ENCODE results near the gene KRT27. TPM values are rescaled to one million over a fixed set of nuclear protein-coding genes. Genes with fewer than 3 reads are reported as not detected.

Gene KRT27
- polyA plus RNA-seq, 1 donor, result not detected

DNA sequence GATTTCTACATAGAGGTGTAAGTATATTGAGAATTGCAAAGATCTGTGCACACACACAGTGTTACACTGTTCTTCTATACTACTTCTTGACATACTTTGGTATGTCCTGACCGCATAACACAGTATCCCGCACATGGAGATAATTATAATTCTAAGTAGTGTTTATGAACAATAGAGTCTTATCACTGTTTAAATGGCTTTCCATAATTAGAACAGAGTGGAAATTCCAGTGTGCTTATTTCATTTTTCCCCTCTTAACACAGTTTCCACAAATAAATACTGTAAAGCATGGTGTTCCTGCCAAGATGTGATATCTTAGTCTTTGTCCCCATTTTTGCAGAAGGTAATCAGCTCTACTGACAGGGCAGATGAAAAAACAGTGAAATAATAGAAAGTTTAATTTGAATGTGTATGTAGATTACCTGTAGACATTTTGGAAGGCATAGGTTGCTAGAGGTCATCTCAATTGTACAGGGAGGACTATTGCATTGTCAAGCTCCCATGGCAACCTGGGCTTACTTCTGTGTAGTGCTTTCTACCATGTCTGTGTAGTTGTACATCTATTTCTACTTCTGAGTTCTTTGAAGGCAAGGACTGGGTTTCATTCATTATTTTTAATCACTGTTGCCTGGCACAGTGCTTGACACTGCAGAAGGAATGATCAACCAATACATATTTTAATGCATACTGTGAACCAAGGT, 27.5 kb upstream of the KRT27 start:
- no peak for DNase-seq

DNA sequence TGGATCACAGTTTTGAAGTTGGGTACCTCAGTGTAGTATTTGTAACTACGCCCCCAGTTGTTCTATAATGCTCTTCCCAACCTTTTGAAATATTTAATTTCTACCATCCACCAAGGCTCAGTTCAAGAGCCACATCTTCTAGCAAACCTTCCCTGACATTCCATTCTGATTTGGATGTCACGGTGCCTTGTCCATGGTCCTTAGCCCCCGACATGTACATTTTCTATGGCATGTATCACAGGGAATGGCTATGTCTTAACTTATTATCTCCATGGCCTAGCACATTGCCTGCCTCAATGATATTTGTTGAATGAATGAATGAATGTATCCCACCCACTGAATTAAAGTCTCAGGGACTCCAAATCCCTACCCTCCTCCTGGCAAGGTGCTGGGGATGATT, 23.8 kb upstream of the KRT27 start:
- no peak for DNase-seq

DNA sequence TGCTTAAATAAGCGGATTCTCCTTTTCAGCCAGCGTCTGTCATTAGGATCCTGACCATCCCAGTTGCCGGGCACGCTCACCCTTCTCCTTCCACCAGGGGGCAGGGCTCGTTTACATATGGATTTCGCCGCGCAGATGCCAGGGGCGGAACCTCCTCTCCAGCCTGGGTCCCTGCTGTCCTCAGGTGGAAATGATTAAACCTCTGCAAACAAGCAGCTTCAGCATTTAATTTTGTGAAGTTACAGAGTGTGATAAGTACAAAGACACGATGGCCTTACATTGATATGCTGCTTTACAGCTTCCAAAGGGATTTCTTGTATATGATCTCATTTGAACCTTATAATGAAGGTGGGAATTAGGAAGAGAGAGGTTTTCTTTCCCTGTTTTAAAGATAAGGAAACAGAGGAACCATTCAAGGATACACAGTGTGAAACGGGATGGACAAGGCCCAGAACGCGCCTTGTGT, 21.3 kb upstream of the KRT27 start:
- DNase-seq, result peak; percentile 68

DNA sequence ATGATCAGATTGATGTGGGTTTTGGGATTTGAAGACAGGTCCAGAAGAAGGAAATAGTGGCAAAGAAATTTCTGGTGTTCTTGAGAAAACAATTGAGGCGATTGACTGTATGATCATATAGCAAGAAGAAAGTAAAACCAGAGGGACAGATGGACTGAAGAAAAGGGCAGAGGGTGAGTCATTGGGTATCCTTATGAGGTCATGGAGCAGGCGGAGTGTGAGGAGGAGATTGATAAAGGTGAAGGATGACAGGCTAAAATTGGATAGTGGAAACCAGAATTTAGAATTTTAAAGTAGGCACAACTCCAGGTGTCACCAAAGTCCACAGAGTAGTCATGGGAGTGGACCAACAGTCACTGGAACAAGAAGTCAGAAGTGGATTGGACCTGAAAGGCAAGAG, 18.8 kb upstream of the KRT27 start:
- DNase-seq, result no peak

DNA sequence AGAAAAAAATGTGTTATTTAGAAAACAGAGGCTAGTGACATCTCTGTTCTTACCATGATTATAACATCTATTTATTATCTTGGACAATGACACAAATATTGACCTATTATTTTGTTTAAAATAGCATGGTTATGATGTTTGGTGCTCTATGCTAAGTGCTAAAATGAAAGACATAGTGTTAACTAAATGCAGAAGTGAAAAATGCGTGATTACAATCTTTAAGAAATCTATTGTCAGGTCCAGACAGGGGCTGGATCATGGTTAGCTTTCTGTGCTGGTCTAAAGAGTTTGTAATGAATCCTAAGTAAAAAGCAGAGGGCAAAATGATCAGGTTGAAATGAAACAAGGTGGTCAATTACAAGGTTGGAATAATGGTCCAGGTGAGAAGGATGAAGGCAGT, 18.0 kb upstream of the KRT27 start:
- no peak for DNase-seq

DNA sequence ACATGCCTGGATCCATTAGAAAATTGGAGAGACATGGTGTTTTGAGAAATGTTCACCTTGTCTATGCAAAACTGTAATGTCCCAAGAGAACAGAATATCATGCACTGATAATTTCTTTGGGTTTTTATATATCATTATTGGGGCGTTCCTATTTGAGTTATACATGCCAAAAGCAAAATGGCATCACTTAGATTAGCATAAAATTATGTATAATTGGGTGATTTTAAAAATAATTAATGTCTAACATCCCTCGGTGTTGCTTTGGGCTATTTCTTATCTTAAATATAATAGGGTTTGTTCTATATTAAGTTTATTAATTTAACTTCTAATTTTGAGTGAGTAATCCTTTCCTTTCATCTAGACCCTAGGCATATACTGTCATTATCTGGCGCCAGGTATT, 17.5 kb upstream of the KRT27 start, which contains the start of gene KRT28:
Gene KRT28 (minus strand): TSS at position 101 of the 400 bp plus-strand sequence. CDS start 66 bp downstream, at position 35.
- DNase-seq, result no peak

DNA sequence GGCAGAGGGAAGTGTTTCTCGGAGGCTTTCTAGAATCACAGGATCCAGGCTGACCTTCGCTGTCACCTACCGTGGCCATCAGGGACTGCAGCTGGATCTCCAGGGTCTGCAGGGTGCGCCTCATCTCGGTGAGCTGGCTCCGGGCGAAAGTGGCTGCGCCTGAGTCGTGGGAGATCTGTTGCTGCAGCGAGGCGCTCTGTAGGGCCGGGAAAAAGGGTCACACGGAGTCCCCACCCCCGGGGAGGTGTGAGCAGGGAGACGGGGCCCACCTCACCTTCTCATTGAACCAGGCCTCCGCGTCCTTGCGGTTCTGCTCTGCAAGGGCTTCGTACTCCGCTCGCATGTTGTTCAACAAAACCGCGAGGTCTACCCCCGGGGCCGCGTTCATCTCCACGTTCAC, 14.5 kb upstream of the KRT27 start:
- DNase-seq, result no peak

DNA sequence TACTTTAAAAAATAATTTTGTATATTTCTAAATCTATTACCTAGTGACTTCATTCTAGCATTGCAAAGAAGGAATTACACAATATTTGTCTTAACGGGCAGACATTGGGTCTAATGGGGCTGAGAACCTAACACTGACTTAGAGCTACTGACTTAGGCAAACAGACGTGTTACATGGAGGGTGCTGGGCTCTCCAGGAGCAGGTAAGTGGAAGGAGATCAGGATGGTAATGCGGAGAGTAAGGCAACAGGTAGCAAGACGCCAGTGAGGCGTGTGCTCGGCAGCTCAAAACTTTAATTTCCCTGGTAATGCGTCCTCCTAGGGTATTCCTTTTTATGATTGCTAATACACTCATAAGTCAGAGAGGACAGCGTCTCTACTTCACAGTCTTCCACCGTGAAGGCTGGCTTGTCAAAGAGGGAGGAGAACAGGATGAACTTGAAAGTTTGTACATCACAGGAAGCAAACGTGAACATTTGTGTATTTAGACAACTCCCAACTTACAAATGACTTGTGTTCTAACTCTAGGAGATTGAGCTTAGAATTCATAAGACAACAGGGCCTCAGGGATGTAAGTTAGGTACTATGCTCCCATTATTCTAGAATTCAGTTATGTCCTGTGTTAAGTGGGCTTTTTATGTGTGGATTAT, 12.8 kb upstream of the KRT27 start:
- no peak for DNase-seq

DNA sequence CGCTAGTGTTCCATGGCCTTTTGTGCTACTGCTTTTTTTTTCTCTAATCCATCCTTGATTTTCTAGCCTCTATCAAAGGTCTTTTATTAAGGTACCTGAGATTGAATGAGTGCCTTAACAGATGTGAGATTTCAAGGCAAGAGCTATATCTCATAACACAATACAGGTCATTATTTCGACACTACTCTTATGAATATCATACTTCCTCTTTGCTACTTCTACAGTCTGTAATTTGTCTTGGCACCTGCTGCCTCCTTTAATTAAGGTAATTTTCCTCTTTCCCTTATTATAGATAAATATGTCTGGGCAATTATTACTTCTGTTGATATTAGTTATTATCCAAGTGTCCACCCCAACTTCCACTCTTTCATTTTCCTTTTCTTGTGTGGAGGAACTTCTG, 12.1 kb upstream of the KRT27 start:
- no peak for DNase-seq

DNA sequence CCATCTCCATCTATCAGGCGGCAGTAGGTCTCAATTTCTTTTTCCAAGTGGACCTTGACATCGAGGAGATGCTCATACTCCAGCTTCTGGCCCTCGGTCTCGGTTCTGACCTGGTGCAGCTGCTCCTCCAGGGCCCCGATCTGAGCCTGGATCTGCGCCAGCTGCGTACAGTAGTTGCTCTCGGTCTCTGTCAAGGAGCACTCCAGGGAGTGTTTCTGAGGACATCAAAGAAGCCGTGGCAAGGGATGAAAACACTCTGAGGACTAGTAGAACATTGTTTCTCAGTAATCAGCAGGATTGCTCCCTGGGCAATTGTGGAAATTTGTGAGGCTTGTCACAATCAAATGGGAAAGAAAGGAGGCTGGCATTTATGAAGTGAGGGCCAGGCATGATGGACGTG, 11.5 kb upstream of the KRT27 start:
- no peak for DNase-seq

DNA sequence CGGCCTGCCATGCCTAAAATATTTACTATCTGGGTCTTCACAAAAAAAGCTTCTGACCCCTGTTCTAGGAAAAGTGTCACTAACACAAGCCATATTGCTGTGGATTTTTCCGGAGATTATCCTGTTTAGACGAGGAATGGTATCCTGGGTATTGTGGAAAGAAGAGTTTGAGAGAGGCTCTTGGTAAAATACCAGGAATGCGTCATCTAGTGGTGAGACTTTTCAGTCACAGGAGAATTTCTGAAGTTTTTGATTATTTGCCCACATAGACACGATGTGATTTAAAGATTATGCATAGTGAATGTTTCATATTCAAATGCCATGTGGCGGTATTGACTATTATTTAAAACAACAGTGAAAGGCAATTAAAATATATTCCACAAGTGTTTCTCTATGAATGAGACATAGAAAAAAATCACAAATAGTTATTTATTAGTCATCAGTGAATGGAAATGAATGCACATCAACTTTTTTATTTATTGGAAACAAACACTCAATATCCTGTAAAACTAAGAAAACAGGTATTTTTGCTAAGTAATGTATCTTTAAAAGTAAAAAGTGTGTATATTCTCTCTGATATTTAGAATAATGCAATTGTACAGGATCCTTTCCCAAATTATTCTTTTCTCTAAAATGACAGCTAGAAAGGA, 9.6 kb upstream of the KRT27 start:
- DNase-seq, result peak; percentile 44

DNA sequence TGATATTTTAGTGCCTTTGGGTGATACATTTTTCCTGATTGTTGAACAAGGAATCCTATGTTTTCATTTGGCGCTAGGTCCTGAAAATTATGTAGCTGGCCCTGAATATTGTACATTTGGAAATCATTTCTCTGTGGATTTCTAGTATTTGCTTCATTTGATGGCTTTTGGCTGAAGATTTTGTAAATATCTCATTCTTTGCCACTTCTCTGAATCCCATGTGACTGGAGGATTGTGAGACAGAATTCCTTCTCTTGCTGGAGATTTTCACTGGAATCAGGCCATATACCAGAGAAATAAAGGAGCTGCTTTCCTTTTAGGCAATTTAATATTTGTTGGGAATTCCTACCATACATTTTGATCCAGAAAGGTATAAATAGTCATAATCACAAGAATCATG, 8.8 kb upstream of the KRT27 start:
- DNase-seq, result no peak

DNA sequence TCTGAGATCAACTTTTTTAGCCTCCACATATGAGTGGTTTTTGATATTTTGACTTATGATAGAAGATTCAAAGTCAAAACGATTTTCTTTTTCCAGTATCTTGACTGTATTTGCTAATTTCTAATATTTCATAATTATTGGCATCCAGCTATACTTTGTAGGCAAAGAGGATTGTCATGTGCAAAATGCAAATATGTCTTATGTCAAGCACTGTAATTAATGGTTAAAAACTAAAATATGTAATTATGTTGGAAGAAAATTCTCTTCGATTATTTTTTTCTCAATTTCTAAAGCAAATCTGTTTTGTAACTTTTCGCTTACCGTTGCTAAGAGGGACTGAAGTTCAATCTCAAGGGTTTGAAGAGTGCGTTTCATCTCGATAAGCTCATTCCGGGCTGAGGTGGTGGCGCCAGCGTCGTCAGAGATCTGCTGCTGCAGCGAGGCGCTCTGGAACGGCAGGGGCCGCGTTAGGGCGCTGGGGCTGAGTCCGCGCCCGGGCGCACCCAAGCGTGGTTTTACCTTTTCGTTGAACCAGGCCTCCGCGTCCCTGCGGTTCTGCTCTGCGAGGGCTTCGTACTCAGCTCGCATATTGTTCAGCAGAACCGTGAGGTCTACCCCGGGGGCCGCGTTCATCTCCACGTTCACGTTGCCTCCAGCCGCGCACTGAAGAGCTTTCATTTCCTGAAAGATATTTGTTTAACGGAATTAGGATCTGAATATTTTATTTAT, 3.0 kb downstream of the KRT27 start:
- no peak for DNase-seq

DNA sequence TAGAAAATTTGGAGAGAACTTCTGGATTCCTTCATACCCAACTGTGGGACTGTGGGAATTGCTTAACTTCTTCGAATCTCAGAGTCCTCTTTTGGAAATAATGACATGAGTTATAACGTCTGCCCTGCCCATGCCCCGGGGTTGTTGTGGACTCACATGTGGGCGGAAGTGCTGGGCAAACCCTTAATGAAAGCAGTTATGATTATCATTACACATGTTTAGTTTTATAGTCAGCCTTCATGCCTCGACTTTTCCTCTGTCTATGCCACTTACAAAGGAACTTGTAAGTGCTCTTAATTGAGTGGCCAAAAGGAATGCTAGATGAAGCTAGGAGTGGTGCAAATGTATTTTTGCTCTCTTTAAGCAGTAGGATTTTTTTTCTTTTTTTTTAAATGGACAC, 3.9 kb downstream of the KRT27 start:
- DNase-seq, result no peak

DNA sequence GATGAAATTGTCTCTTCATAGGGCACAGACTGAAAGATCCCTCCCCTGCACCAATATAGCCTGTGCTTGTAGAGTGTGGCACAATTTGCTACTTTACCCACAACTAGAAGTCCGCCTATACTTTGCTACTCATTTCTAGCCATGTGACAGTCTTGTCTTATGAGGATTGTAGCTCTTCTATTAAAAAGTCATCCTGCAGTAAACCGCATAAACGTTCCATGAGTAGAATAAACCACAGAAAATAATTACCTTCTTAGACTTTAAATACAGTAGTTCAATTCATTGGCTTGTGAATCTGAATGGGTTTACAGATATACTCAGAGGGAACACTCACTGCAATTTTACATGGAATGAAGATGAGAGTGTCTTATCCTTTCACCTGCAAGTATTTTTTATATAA, 4.4 kb downstream of the KRT27 start:
- DNase-seq, result no peak

DNA sequence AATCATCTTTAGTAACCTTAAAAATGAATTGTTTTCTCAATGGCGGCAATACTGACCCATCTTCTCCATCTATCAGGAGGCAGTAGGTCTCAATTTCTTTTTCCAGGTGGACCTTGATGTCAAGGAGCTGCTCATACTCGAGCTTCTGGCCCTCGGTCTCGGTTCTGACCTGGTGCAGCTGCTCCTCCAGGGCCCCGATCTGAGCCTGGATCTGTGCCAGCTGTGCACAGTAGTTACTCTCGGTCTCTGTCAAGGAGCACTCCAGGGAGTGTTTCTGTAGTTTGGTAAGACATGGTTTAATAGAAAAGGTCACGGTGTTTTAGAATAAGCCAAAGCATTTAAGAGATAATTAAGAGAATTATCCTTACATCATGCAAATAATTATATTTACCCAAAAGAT, 4.9 kb downstream of the KRT27 start:
- DNase-seq, result no peak

DNA sequence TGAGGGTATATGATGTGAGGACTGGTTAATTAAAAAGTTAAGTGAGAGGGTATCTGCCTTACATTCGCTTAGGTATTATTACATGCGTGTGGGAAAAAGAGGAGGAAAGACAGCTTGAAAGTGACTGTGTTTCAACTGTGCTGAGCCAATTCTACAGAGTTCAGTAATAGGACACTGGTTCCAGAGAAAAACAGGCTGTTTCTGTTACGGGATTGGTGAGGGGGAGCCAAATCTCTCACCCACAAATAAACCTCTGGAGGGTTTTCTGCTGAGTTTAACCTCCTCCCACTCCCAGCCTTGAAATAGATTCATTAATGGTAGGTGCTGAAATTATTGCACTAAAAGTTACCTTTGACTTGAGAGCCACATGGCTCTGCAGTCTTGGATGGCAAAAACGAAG, 6.4 kb downstream of the KRT27 start:
- peak; percentile 20 for DNase-seq

DNA sequence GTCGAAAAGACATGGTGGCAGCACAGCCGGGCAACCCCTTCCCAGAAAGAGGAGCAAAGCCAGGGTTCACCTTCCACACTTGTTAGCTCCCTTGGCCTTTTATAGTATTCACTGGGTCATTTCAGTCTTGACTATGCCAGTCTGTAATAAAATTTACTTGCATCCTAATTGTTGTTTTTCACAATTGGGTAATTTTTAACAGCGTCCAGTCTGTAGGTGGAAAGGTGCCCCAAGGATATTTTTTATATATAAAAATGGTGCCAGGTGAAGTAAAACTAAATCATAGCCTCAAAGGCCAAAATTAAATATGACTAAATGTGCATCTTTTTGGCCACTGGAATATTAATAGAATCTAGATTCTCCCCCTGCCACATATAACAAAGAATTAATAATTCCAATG, 10.2 kb downstream of the KRT27 start, which contains the start of gene KRT26:
Gene KRT26 (minus strand): TSS at position 101 of the 400 bp plus-strand sequence. CDS start 88 bp downstream, at position 13.
- no peak for DNase-seq

DNA sequence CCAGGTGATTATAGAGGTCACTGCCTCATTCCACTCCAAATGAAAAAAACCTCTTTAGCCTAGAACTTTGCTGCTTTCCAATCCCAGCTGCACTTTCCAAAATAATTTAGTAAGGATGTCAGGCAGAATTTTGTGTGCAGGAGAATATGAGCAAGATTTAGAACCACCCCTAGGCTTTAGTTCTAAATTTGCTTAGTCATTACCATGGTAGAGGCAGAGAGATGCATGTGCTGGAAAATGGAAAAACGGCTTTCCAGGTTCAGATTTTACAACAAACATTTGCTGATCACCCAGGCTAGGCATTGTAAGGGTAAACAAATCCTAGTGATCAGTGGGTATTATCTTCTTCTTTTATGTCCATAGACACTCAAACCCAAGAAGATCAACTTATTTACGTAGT, 16.7 kb downstream of the KRT27 start:
- no peak for DNase-seq

DNA sequence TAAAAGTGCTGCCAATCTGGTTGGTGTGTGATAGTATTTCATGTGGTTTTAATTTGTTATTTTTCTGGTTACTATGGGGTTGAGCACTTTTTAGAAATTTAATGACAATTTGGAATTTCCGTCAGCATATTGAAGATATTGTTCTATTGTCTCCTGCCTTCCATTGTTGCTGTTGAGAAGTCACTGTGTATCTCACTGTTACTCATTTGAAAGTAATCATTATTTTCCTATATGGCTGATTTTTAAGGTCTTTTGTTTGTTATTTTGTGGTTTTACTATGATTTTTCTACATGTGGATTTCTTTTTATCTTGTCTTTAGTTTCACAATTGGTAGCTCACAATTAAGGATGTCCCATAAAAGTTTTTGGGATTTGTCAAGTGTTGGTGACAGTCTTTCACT, 18.6 kb downstream of the KRT27 start:
- no peak for DNase-seq

DNA sequence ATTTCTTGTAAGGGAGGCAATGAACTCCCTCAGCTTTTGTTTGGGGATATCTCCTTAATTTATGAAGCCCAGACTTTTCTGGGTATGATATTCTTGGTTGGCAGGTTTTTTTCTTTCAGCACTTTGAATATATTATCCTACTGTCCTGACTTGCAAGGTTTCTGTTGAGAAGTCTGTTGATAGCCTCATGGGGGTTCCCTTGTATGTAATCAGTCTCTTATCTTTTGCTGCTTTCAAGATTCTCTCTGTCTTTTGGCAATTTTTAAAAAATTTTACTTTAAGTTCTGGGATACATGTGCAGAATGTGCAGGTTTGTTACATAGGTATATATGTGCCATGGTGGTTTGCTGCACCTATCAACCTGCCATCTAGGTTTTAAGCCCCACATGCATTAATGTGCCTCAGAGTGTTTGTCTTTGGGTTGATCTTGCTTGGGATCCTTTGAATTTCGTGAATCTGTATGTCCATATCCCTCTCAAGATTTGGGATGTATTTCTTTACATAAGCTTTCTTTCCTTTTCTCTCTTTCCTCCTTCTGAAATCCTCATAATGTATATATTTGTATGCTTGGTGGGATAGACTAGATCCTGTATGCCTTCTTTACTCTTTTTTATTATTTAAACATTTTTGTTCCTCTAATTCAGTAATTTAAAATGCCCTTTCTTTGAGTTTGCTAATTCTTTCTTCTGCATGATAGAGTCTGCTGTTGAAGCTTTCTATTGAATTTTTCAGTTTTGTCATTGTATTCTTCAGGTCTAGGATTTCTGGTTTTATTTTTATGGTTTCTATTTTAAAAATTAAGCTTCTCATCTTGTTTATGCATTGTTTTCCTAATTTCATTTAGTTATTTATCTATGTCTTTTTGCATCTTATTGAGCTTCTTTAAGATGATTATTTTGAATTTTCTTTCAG, 22.0 kb downstream of the KRT27 start:
- no peak for DNase-seq

DNA sequence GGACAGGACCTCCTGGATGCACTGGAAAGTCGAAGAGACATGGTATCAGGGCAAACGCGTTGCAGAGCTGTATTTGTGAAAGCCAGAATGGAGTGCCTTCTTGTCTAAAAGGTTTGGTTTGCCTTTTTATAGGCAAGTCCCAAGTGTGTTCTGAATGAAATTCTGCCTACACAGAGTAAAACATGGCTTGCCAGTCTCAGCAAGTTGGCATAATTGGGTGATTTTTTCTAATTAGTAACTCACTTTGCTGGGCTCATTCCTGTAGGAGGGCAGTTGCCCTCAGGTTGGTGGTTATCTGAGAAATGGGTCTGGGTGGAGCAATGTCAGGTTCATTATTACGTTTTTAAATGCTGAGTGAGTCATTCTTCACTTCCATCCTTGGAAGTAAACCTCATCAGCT, 27.1 kb downstream of the KRT27 start, which contains the start of gene KRT25:
Gene KRT25 (minus strand): TSS at position 101 of the 400 bp plus-strand sequence. CDS start 60 bp downstream, at position 41.
- no peak for DNase-seq
